ENCODE results near the gene ZFYVE28.

GRCh38 chr4:2273657-2274319 is 144.7 kb downstream of the ZFYVE28 start:
- TF ChIP-seq REST (IDR thresholded peaks at IDR 0.05; ENCODE audit: low read depth): no peak
- no peak for TF ChIP-seq TAF1 (IDR thresholded peaks at IDR 0.05; ENCODE audit: low read depth)
- TF ChIP-seq CEBPB (IDR thresholded peaks at IDR 0.05): no peak
- TF ChIP-seq USF1 (IDR thresholded peaks at IDR 0.05): no peak
- no peak for TF ChIP-seq EP300 (IDR thresholded peaks at IDR 0.05; ENCODE audit: borderline replicate concordance)
- no peak for TF ChIP-seq RAD21 (IDR thresholded peaks at IDR 0.05; ENCODE audit: low read depth)
